ENCODE measurements around the gene DEFB114. TPM values are rescaled to one million over a fixed set of nuclear protein-coding genes. Genes with fewer than 3 reads are reported as not detected.

The DEFB114 gene
- not detected for total RNA-seq
- polyA plus RNA-seq = not detected

- intact Hi-C loops (cut with DNase I) = no loop called here
- ATAC-seq (no peak), FAIRE-seq (no peak), DNase-seq (no peak)
- WGBS, 2 donors = 50 to 63% methylated on average over 2 of the region's 2 CpGs
- no peak within 1 kb of the TSS for H3K27ac ChIP-seq
- no peaks in the 10 kb centered on the region for H3K4me1 ChIP-seq
- H3K4me3 ChIP-seq = no peak within 1 kb of the TSS
- TF ChIP-seq CTCF (IDR thresholded peaks at IDR 0.05) = no peak
- H3K27me3 ChIP-seq = no peaks in the 10 kb centered on the region
- H3K9me3 ChIP-seq = no peaks in the 10 kb centered on the region
- H3K36me3 ChIP-seq = no peaks in the 10 kb centered on the region
Measured at GRCh38 chr6:49964064-49964463, at the start of gene DEFB114. Gene DEFB114, minus strand, starts transcription at chr6:49964164. Its CDS starts 59 bp downstream, at chr6:49964105.

GRCh38 chr6:50007819-50008218 lies 43.9 kb upstream of the DEFB114 start:
- H3K36me3 ChIP-seq = no peaks in the 10 kb centered on the region
- no peak for TF ChIP-seq CTCF (IDR thresholded peaks at IDR 0.05)
- no peak for ATAC-seq
- H3K4me3 ChIP-seq = no peak overlapping the region
- H3K27ac ChIP-seq = no peak overlapping the region
- no peaks in the 10 kb centered on the region for H3K27me3 ChIP-seq
- 58 to 74% methylated on average over 3 of the region's 3 CpGs for WGBS, 2 donors
- H3K4me1 ChIP-seq = no peaks in the 10 kb centered on the region
- no peak for FAIRE-seq
- intact Hi-C loops (cut with DNase I) = no loop called here
- H3K9me3 ChIP-seq = no peaks in the 10 kb centered on the region
- DNase-seq = no peak

- intact Hi-C loops (cut with DNase I) = no loop called here
- ATAC-seq = no peak
Measured at GRCh38 chr6:50003139-50003538, 39.2 kb upstream of the DEFB114 start.

GRCh38 chr6:49995278-49995677 lies 31.3 kb upstream of the DEFB114 start:
- intact Hi-C loops (cut with DNase I) = no loop called here
- TF ChIP-seq CTCF (IDR thresholded peaks at IDR 0.05) = no peak
- no peaks in the 10 kb centered on the region for H3K4me1 ChIP-seq
- ATAC-seq (no peak), DNase-seq (no peak), FAIRE-seq (no peak)
- no peak overlapping the region for H3K27ac ChIP-seq
- no peaks in the 10 kb centered on the region for H3K36me3 ChIP-seq
- H3K27me3 ChIP-seq = peaks cover 0 to 8% (median 0%) of the 10 kb centered on the region in 4 donors
- no peaks in the 10 kb centered on the region for H3K9me3 ChIP-seq
- no peak overlapping the region for H3K4me3 ChIP-seq

More at GRCh38 chr6:50003139-50003538, 39.2 kb upstream of the DEFB114 start:
- Histone ChIP-seq H3K4me3 (no peak overlapping the region), H3K27ac (no peak overlapping the region), H3K9me3 (no peaks in the 10 kb centered on the region), H3K4me1 (no peaks in the 10 kb centered on the region), H3K36me3 (no peaks in the 10 kb centered on the region), H3K27me3 (peaks cover 0 to 6% (median 0%) of the 10 kb centered on the region in 4 donors)
- WGBS, 2 donors = 30 to 54% methylated on average over 3 of the region's 3 CpGs
- DNase-seq (no peak), FAIRE-seq (no peak)
- TF ChIP-seq CTCF (IDR thresholded peaks at IDR 0.05) = no peak

GRCh38 chr6:49988900-49989299 lies 24.9 kb upstream of the DEFB114 start:
- ATAC-seq (no peak), FAIRE-seq (no peak), DNase-seq (no peak)
- H3K4me3 ChIP-seq = no peak overlapping the region
- H3K27ac ChIP-seq = no peak overlapping the region
- H3K36me3 ChIP-seq = no peaks in the 10 kb centered on the region
- intact Hi-C loops (cut with DNase I) = no loop called here
- peaks cover 0 to 22% (median 6%) of the 10 kb centered on the region in 4 donors for H3K27me3 ChIP-seq
- H3K9me3 ChIP-seq = no peaks in the 10 kb centered on the region
- no peak for TF ChIP-seq CTCF (IDR thresholded peaks at IDR 0.05)
- 52 to 57% methylated on average over 2 of the region's 2 CpGs for WGBS, 2 donors
- H3K4me1 ChIP-seq = no peaks in the 10 kb centered on the region

Measured in pancreas (tissue), 10 donors.